ENCODE results near the gene CAGE1. TPM values are rescaled to one million over a fixed set of nuclear protein-coding genes. Genes with fewer than 3 reads are reported as not detected.
"Not testable (repeated sequence)": the region's sequence is repeated elsewhere in the genome, so short reads cannot be mapped to it uniquely, and the experiment has no call there.

The CAGE1 gene
- total RNA-seq, 1 donor from 2014 or later, result not detected

- intact Hi-C loops (cut with DNase I), result loop anchor here (10.0 kb wide), 1 partner anchor 749 kb away; the partner anchor contains the start of gene BLOC1S5
- no peak overlapping the region for H3K27ac ChIP-seq
- H3K4me3 ChIP-seq, result no peak overlapping the region
- no peaks in the 10 kb centered on the region for H3K9me3 ChIP-seq
- DNase-seq (ENCODE audit: low spot score in 2 of 2), result no peak
- TF ChIP-seq CTCF (IDR thresholded peaks at IDR 0.05), result no peak
- H3K27me3 ChIP-seq, result no peaks in the 10 kb centered on the region
- peaks cover 4 to 15% of the 10 kb centered on the region in 2 donors for H3K4me1 ChIP-seq
- H3K36me3 ChIP-seq, result no peaks in the 10 kb centered on the region
Observed at GRCh38 chr6:7315948-7316365, 73.6 kb downstream of the CAGE1 start.

- DNase-seq (ENCODE audit: low spot score in 2 of 2); H3K27ac ChIP-seq; H3K4me3 ChIP-seq; H3K36me3 ChIP-seq; H3K27me3 ChIP-seq; H3K9me3 ChIP-seq: not testable (repeated sequence)
- intact Hi-C loops (cut with DNase I), result loop anchor here (10.0 kb wide), 1 partner anchor 749 kb away; the partner anchor contains the start of gene BLOC1S5
- H3K4me1 ChIP-seq, result peaks cover 4 to 20% of the 10 kb centered on the region in 2 donors
Observed at GRCh38 chr6:7315087-7315947, 74.2 kb downstream of the CAGE1 start.

- intact Hi-C loops (cut with DNase I), result loop anchor here (10.0 kb wide), 1 partner anchor 750 kb away; the partner anchor contains the start of gene BLOC1S5
- Histone ChIP-seq H3K4me1 (peaks cover 4 to 20% of the 10 kb centered on the region in 2 donors), H3K9me3 (no peaks in the 10 kb centered on the region), H3K27me3 (no peaks in the 10 kb centered on the region), H3K36me3 (peaks cover 2 to 4% of the 10 kb centered on the region in 2 donors), H3K4me3 (no peak overlapping the region), H3K27ac (no peak overlapping the region)
- no peak for TF ChIP-seq CTCF (IDR thresholded peaks at IDR 0.05)
- DNase-seq (ENCODE audit: low spot score in 2 of 2), result no peak
Observed at GRCh38 chr6:7314414-7314813, 75.1 kb downstream of the CAGE1 start.

GRCh38 chr6:7313505-7314165, 75.9 kb downstream of the CAGE1 start:
- no peak for TF ChIP-seq CTCF (IDR thresholded peaks at IDR 0.05)
- intact Hi-C loops (cut with DNase I), result loop anchor here (1.0 to 10.0 kb wide), 3 partner anchors 76 to 751 kb away; partner anchors contain the start of genes BLOC1S5, CAGE1, RIOK1 and SNRNP48
- Histone ChIP-seq H3K27me3 (no peaks in the 10 kb centered on the region), H3K27ac (peak overlapping the region; percentile 93 to 98), H3K36me3 (peaks cover 9 to 12% of the 10 kb centered on the region in 2 donors), H3K4me1 (peaks cover 4 to 20% of the 10 kb centered on the region in 2 donors), H3K4me3 (peak overlapping the region; percentile 69 to 99), H3K9me3 (no peaks in the 10 kb centered on the region)
- DNase-seq (ENCODE audit: low spot score in 2 of 2), result no peak

- intact Hi-C loops (cut with DNase I), result loop anchor here (1.0 to 10.0 kb wide), 3 partner anchors 76 to 752 kb away; partner anchors contain the start of genes BLOC1S5, CAGE1, RIOK1 and SNRNP48
Observed at GRCh38 chr6:7312616-7313504, 76.7 kb downstream of the CAGE1 start, which contains the start of gene SSR1. TSS of gene SSR1 (minus strand) at chr6:7313199. CDS start at chr6:7313120, 79 bp downstream.

More at GRCh38 chr6:7312616-7313504, 76.7 kb downstream of the CAGE1 start, which contains the start of gene SSR1:
- Histone ChIP-seq H3K4me3 (peak within 1 kb of the TSS; percentile 69 to 99), H3K4me1 (peaks cover 4 to 20% of the 10 kb centered on the region in 2 donors), H3K9me3 (no peaks in the 10 kb centered on the region), H3K36me3 (peaks cover 15 to 20% of the 10 kb centered on the region in 2 donors), H3K27me3 (no peaks in the 10 kb centered on the region), H3K27ac (peak within 1 kb of the TSS; percentile 93 to 98)
- DNase-seq (ENCODE audit: low spot score in 2 of 2), result peak; percentile 94 to 99
- TF ChIP-seq CTCF (IDR thresholded peaks at IDR 0.05), result no peak

Data from ascending aorta (tissue), 2 donors.